SH-SY5Y (cell line): ENCODE data around the gene DSTN.

Source experiments
- GATA2 ChIP-seq: IDR thresholded peaks from 2 replicates; pipeline ENCODE4 v1.6.1; 2011; ENCODE audit warnings: mild to moderate bottlenecking, low read depth, low read length
- GATA3 ChIP-seq: IDR thresholded peaks from 2 replicates; pipeline ENCODE4 v1.6.1; 2011; ENCODE audit warnings: low read depth, mild to moderate bottlenecking, low read length, moderate library complexity

DSTN gene

GRCh38 chr20:17624551-17625245, 54.8 kb downstream of the DSTN start:
- TF ChIP-seq GATA2, result no peak
- no peak for TF ChIP-seq GATA3

- TF ChIP-seq GATA2 (no peak), GATA3 (no peak)
Observed at GRCh38 chr20:17625246-17626051, 55.6 kb downstream of the DSTN start.

GRCh38 chr20:17626217-17627007, 56.5 kb downstream of the DSTN start:
- TF ChIP-seq GATA3 (no peak), GATA2 (no peak)

- TF ChIP-seq GATA3 (no peak), GATA2 (no peak)
Observed at GRCh38 chr20:17627101-17627955, 57.5 kb downstream of the DSTN start.

- TF ChIP-seq GATA3, result no peak
- TF ChIP-seq GATA2, result no peak
Observed at GRCh38 chr20:17628101-17628841, 58.4 kb downstream of the DSTN start.

GRCh38 chr20:17629025-17629424, 59.1 kb downstream of the DSTN start:
- TF ChIP-seq GATA3, result no peak

GRCh38 chr20:17629678-17630089, 59.8 kb downstream of the DSTN start:
- TF ChIP-seq GATA3 (no peak), GATA2 (no peak)

GRCh38 chr20:17630151-17630805, 60.4 kb downstream of the DSTN start:
- TF ChIP-seq GATA2, result no peak
- TF ChIP-seq GATA3, result no peak

GRCh38 chr20:17630806-17631195, 60.9 kb downstream of the DSTN start:
- TF ChIP-seq GATA2 (no peak), GATA3 (no peak)

GRCh38 chr20:17631576-17632319, 61.9 kb downstream of the DSTN start:
- TF ChIP-seq GATA2 (no peak), GATA3 (no peak)

- TF ChIP-seq GATA3, result no peak
- TF ChIP-seq GATA2, result no peak
Observed at GRCh38 chr20:17633221-17633849, 63.5 kb downstream of the DSTN start.

- no peak for TF ChIP-seq GATA3
- no peak for TF ChIP-seq GATA2
Observed at GRCh38 chr20:17633850-17634500, 64.1 kb downstream of the DSTN start.
